ENCODE measurements around the gene PPIE. TPM values are rescaled to one million over a fixed set of nuclear protein-coding genes. Genes with fewer than 3 reads are reported as not detected.
"Not testable (repeated sequence)": the region's sequence is repeated elsewhere in the genome, so short reads cannot be mapped to it uniquely, and the experiment has no call there.

The PPIE gene
- total RNA-seq, 1 donor from 2014 or later: 35.3 TPM

DNA sequence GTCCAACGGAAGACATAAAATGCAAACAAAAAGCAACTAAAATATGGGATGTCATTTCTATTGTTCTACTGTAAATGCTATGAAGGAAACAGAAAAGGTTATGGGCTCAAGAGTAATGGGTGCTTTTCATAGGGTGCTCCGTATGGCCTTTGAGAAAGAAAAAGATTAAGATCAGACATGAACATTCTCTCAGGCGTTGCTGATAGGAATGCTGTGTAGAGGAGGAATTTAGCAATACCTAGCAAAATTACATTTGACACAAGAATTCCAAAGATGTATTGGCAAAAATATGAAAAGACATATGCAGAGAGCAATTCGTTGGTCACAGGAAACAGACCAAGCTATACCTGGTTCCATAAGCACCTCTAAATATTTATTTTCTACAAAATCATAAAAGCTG is 38.2 kb downstream of the PPIE start:
- DNase-seq (ENCODE audit: extremely low read depth, low read depth, low spot score): no peak

DNA sequence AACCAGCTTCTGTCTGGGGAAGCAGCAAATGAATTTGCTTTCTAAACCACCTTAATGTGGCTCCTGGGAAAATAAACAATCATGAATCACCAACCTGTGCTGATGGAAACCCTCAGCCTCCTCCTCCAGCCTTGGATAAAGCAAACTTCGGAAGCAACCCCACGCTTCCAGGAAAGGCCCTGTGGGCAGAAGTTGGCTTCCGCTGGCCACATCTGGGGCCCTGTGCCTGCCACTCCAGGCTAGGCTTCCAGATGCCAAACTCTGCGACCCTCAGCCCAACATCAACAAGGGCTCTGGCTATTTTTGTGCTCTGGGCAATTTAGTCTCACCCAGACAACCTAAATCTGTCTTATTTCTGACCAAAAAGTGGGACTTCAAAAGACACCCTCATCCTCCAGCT is 38.6 kb downstream of the PPIE start:
- no peak for DNase-seq (ENCODE audit: extremely low read depth, low read depth, low spot score)

DNA sequence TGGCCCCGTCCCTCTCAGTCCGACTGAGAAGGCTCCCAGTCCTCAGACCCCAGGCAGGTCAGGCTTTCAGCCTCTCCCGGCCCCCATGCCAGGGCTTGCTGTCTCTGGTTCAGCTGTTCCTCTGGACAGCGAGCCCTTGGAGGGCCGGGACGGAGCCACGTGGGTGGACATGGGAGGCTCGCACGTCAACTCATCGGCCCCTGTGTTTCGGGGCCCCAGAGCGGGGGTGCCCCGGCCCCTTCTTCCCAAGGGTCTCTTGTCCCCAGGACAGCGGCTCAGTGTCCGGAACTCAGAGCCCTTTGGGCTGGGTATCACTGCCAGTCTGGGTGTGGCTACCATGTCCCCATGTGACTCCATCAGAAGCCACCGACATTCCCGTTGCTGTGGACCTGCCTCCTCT is 39.2 kb downstream of the PPIE start:
- DNase-seq (ENCODE audit: extremely low read depth, low read depth, low spot score): not testable (repeated sequence)

- DNase-seq (ENCODE audit: extremely low read depth, low read depth, low spot score): not testable (repeated sequence)
Measured at GRCh38 chr1:39778463-39779099, 39.9 kb downstream of the PPIE start.

GRCh38 chr1:39779137-39779536 is 40.5 kb downstream of the PPIE start:
- DNase-seq (ENCODE audit: extremely low read depth, low read depth, low spot score): no peak

GRCh38 chr1:39779821-39780220 is 41.1 kb downstream of the PPIE start:
- no peak for DNase-seq (ENCODE audit: extremely low read depth, low read depth, low spot score)

DNA sequence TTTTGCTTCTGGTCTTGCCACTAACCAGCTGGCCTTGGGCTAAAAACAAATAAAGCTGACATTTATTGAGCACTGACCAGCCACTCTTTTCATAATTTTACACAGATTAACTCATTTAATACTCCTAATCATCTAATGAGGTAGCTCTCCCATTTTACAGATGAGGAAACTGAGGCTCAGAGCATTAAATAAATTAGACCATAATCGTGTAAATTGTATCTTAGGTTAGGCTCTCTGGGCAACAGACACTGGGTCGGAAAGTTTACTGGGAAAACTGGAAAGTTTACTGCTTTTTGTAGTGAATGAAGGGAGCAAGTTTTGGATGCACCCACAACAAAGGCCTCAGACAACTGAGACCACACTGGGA is 42.6 kb downstream of the PPIE start:
- DNase-seq (ENCODE audit: extremely low read depth, low read depth, low spot score): no peak

- DNase-seq (ENCODE audit: extremely low read depth, low read depth, low spot score): no peak
Measured at GRCh38 chr1:39782103-39782502, 43.4 kb downstream of the PPIE start.

DNA sequence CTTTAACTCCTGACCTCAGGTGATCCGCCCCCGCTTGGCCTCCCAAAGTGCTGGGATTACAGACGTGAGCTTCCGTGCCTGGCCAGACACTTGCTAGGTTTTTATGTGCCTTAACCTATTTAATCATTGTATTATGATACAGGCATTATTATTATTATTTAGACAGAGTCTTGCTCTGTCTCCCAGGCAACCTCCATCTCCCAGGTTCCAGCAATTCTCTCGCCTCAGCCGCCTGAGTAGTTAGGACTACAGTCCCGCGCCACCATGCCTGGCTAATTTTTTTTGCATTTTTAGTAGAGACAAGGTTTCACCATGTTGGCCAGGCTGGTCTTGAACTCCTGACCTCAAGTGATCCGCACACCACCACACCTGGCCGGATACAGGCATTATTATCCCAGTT is 44.0 kb downstream of the PPIE start:
- not testable (repeated sequence) for DNase-seq (ENCODE audit: extremely low read depth, low read depth, low spot score)

DNA sequence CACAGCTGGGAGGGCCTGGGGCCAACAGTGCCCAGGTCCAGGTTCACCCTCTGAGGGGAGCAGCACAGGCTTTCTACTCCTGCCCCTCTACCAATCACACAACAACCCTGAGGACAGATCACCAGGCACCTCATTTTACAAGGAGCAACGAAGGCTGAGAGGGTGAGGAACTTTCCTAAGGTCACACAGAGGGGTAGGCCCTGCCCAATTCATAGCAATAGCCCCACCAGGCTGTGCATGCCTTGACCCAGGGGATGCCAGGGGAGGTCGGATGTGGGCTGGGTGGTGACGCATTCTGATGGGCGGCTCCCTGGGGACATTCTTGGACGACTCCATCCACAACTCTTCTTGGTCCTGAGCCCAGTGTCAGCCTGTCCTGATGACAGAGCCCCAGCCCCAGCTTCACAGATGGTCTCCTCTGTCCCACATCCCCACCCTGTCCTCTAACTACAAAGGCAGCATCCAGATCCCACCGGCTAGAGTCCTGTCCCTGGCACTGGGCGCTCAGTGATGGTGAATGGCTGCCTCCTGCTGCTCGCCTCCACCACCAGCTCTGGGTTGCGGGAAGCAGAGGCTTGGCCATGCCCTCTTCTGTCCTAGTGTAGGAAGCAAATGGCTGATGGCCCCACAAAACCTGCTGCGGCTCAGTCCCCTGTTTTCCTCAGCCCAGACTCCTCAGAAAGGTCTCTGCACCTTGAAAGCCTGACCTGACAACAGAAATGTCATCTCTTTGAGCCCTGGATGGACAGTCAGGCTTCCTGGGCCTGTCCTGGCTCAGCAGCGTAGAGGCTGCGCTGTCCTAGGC is 47.8 kb downstream of the PPIE start:
- DNase-seq (ENCODE audit: extremely low read depth, low read depth, low spot score): not testable (repeated sequence)

DNA sequence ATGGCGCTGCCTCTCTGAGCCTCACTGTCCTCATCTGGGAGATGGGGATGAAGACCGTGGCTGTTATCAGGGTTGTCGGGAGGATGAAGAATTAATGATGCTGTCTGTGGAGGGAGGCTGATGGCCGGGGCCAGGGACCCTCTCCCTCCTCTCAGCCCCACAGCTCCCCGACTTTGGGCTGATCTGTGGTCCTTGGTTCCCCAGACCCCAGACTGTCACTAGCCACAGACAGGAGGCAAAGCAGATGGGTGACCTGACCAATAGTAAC is 48.4 kb downstream of the PPIE start:
- not testable (repeated sequence) for DNase-seq (ENCODE audit: extremely low read depth, low read depth, low spot score)

- no peak for DNase-seq (ENCODE audit: extremely low read depth, low read depth, low spot score)
Measured at GRCh38 chr1:39787468-39787867, 48.8 kb downstream of the PPIE start.

GRCh38 chr1:39787964-39788363 is 49.3 kb downstream of the PPIE start:
- not testable (repeated sequence) for DNase-seq (ENCODE audit: extremely low read depth, low read depth, low spot score)

DNA sequence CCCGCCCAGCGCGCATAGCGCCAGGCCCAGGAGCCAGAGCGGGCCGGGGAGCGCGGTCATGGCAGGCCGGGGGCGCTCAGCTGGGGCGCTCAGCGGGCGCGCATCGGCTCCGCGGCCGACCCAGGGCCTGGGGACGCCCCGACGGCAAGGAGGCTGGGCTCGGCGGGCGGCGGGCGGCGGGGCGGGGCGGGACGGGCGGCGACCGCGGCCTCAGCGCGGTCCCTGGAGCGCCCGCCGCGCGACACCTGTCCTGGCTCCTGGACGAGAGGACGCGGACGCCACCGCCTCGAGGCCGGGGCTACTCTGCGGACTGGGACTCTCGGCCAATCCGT is 49.7 kb downstream of the PPIE start:
- no peak for DNase-seq (ENCODE audit: extremely low read depth, low read depth, low spot score)

GRCh38 chr1:39788758-39789570 is 50.3 kb downstream of the PPIE start, which contains the start of gene BMP8B:
Gene BMP8B, minus strand, starts transcription at chr1:39788865. Its CDS starts 380 bp downstream, at chr1:39788485.
- no peak for DNase-seq (ENCODE audit: extremely low read depth, low read depth, low spot score)

DNA sequence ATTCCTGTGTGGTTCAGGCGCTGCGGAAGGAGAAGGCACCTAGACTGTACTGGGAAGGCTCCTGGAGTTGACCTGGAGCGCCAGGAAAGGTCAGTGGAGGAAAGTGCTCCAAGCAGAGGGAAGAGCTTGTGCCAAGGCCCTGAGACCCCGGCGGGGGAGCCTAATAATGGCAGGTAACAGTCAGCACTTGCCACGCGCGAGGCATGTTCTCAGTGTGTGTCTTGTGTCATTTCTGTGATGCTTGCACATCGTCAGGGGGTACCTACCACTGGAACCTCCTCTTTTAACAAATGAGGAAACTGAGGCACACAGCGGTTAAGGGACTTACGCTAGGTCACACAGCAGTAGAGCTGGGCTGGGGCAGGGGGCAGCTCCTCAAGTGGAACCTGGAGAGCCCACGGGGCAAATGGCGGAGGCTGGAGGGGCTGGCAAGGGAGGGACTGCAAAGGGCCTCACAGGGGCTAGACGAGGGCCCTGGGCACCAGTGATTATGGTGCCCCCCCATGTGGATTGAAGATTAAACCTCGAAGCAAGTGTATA is 51.0 kb downstream of the PPIE start:
- DNase-seq (ENCODE audit: extremely low read depth, low read depth, low spot score): no peak

- no peak for DNase-seq (ENCODE audit: extremely low read depth, low read depth, low spot score)
Measured at GRCh38 chr1:39791838-39792237, 53.2 kb downstream of the PPIE start.

- no peak for DNase-seq (ENCODE audit: extremely low read depth, low read depth, low spot score)
Measured at GRCh38 chr1:39795651-39796050, 57.0 kb downstream of the PPIE start.

GRCh38 chr1:39798859-39799769 is 60.4 kb downstream of the PPIE start:
- not testable (repeated sequence) for DNase-seq (ENCODE audit: extremely low read depth, low read depth, low spot score)

DNA sequence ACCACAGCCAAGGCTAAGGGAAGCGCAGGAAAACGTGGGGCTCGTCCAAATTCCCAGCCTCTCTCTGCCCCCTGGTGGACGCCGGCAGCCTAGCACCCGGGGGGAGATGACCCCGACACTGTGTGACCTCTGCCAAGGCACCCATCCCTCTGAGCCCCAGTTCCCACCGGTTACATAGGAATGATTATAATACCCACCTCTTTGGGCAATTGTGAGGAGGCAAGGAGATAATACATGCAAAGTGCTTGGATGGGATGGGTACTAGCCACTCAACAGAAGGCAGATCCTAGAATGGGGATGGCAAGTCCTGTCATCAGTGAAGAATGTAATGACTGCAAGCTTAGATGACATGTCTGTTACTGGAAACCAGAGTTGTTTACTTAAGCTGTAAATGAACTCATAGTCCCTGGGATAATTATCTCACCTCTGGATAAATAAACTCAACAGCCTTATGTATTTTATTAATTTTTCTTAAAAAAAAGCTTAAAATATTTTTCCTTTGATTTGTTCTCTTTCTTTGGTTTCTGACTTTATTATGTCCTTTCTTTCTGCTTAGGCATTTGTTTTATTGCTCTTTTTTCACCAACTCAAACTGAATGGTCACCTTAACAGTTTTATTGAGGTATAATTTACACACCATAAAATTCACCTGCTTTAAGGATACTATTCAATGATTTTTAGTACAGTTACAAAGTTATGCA is 61.2 kb downstream of the PPIE start:
- DNase-seq (ENCODE audit: extremely low read depth, low read depth, low spot score): peak; percentile 12

Data from glomerular endothelial cell (primary cell).